GM19239 (cell line): ENCODE measurements around the gene PARP16.

Source experiments
- DNase-seq: peaks from one replicate; pipeline ENCODE4 v3.0.0; 2011; ENCODE audit warnings: low spot score; ENCODE audit not compliant: insufficient read length
- FAIRE-seq: peaks from 2 replicates; lab custom pipeline; 2011; peaks lifted over from hg19 to GRCh38; lab: Jason Lieb, UNC

Gene PARP16

DNA sequence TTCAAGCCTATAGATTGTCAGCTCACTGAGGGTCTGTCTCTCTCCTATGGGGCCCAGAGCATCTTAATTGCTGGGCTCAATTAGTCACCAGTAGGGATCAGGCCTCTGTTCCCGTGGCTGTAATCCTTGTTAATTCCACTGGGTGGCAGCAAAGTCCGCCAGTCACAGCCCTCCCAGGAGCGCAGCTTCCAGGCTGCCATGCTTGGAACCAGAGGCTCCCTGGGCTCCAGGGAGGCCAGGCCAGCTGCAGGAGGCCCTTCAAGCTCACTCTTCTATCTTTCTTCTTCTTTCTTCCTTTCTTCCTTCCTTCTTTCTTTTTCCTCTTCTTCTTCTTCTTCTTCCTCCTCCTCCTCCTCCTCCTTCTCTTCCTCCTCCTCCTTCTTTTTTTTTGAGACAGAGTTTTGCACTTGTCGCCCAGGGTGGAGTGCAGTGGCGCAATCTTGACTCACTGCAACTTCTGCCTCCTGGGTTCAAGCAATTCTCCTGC is 32.2 kb upstream of the PARP16 start:
- DNase-seq (peak; percentile 86), FAIRE-seq (peak; percentile 94)

GRCh38 chr15:65312400-65312916 is 25.8 kb upstream of the PARP16 start:
- FAIRE-seq = no peak
- no peak for DNase-seq

DNA sequence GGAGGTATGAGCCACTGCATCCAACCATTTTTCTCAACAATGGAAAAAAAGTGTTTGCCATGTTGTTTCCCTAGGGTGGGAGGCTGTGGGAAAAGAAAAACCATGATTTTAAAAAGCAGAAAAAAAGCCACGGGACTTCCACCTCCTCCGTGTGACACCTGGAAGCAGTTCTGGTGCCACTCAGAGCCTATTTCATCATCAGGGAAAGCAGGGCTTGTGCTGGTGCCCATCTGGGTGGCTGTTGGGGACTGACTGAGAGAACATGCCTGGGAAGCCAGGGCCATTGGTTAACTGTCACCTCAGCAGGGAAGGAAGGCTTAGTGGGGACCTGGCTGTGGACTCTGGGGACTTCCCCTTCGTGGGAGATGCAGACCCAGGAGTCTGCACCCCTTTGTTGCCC is 25.1 kb upstream of the PARP16 start:
- DNase-seq = no peak

GRCh38 chr15:65310431-65311137 is 23.9 kb upstream of the PARP16 start:
- FAIRE-seq (no peak), DNase-seq (no peak)

More for the DNA sequence above, 25.1 kb upstream of the PARP16 start:
- FAIRE-seq = no peak

GRCh38 chr15:65309882-65310418 is 23.3 kb upstream of the PARP16 start:
- no peak for FAIRE-seq
- DNase-seq = no peak

DNA sequence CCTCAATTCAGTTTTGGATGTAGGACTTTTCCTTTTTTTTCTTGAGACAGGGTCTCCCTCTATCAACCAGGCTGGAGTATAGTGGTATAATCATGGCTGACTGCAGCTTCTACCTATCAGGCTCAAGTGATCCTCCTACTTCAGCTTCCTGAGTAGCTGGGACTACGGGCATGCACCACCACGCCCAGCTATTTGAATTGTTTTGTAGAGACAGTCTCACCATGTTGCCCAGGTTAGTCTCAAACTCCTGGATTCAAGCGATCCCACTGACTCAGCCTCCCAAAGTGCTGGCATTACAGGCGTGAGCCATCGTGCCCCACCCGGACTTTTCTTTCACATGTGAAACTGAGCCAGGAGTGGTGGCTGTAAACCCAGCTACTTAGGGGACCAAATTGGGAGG is 21.3 kb upstream of the PARP16 start:
- FAIRE-seq = no peak
- no peak for DNase-seq

- DNase-seq (no peak), FAIRE-seq (no peak)
These were observed 19.9 kb upstream of the PARP16 start for GRCh38 chr15:65306551-65306950.

DNA sequence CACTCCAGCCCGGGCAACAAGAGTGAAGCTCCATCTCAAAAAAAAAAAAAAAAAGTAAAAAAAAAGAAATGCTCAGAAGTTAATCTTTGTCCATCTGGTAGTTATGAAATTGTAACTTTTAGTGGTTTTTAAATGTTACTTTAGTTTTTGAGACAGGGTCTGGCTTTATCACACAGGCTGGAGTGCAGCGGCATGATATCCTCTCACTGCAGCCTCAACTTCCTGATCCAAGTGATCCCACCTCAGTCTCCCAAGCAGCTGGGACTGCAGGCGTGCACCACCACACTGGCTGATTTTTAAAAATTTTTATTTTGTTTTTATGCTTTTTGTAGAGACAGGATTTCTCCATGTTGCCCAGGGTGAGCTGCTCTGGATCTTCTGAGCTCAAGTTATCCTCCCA is 19.1 kb upstream of the PARP16 start:
- DNase-seq = no peak
- FAIRE-seq = no peak

GRCh38 chr15:65305150-65305758 is 18.6 kb upstream of the PARP16 start:
- DNase-seq (no peak), FAIRE-seq (no peak)

DNA sequence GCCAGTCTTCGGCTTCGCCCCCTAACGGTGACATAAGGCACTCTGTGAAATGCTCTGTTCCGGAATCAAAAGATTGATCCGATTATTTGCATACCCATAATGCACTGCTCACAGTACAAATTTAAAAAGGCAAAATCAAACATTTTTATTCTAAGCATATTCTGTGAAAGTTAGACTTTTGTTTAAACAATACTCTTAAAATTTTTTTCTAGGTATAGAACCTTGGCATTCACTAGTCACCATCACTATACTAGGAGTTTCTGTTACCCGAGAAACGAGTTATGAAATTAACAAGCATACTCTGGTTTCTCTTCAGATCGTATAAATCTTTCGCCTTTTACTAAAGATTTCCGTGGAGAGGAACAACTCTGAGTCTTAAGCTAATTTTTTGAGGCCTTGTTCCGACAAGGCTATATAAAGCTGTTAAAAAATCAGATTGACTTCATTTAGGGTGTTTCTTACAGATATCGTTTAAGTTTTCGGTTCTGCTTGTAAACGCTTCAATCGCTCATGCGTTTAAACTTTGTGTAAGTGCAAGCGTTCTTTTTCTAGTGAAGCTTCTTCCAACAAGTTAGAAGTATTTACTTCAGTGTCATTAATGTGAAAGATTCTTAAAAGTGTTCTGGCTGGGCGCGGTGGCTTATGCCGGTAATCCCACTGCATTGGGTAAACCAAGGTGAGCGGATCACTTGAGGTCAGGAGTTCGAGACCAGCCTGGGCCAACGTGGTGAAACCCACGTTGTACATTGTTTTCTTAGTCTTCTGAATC is 17.9 kb upstream of the PARP16 start, which contains the start of gene RNU5B-1:
Gene RNU5B-1 (plus strand): TSS at position 297 of the 769 bp plus-strand sequence.
- peak; percentile 67 for DNase-seq
- FAIRE-seq = peak; percentile 87

DNA sequence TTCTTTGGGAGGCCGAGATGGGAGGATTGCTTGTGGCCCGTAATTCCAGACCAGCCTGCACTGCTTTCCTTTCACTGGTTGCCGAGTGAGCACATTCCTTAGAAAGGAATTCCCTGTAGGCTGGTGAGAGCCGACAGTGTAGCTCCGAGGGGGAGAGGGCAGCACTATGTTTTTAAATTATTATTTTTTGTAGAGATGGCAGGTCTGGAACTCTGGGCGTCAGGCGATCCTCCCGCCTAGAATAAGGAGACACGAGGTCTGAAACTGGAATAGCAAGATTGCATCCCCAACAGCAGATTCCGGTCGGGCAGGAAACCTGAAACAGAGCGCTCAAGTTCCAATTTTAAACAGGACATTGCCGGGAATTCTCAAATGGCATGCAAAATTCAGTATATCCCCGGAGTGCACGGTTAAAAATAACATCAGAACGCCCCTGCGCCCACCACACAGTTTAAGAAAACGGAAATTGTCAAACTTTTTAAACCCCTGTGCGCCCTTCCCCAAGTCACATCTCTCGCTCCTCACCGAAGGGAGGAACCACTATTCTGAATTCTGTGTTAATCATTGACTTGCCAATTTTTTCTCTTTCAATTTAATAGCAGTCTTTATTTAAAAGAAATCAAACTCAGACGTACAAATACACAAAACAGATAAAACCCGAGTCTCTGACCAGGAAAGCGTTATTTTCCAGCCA is 17.2 kb upstream of the PARP16 start:
- DNase-seq = no peak
- no peak for FAIRE-seq

GRCh38 chr15:65302061-65302460 is 15.4 kb upstream of the PARP16 start:
- no peak for DNase-seq

GRCh38 chr15:65300924-65301441 is 14.3 kb upstream of the PARP16 start:
- no peak for DNase-seq
- FAIRE-seq = no peak

More at GRCh38 chr15:65302061-65302460, 15.4 kb upstream of the PARP16 start:
- no peak for FAIRE-seq

GRCh38 chr15:65298731-65299130 is 12.0 kb upstream of the PARP16 start:
- no peak for FAIRE-seq
- no peak for DNase-seq

GRCh38 chr15:65292938-65293518 is 6.3 kb upstream of the PARP16 start:
- no peak for DNase-seq
- FAIRE-seq = no peak

DNA sequence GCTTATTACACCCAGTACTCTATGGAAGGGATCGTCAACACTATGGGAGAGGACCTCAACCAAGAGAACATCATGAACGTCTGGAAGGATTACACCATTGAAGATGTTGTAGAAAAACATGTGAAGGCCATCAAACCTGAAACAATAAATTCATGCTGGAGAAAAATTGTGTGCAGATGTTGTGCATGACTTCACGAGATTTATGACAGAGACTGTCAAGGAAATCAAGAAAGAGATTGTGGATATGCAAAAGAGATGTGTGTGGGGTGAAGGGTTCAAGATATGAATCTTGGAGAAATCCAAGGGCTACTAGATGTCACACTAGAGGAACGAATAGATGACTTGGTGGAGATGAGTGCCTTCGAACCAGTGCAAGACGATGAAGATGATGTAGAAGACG is 3.5 kb upstream of the PARP16 start:
- DNase-seq = no peak
- no peak for FAIRE-seq

DNA sequence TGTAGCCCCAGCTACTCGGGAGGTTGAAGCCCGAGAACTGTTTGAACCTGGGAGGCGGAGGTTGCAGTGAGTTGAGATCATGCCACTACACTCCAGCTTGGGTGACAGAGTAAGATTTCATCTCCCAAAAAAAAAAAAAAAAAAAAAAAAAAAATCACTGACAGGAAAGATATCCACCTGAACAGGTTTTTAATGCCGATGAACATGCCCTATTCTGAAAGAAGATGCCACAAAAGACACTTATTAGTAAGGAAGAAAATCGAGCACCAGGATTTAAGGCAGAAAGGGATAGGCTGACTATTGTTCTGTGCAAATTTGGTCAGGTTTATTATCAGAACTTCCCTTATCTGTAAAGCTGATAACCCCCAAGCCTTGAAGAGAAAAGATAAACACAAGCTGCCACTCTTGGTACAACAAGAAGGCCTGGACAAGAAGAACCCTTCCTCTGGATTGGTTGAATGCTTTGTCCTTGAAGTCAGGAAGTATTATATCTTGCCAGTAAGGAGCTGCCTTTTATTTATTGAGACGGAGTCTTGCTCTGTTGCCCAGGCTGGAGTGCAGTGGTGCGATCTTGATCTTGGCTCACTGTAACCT is 2.7 kb upstream of the PARP16 start:
- FAIRE-seq (no peak), DNase-seq (no peak)

DNA sequence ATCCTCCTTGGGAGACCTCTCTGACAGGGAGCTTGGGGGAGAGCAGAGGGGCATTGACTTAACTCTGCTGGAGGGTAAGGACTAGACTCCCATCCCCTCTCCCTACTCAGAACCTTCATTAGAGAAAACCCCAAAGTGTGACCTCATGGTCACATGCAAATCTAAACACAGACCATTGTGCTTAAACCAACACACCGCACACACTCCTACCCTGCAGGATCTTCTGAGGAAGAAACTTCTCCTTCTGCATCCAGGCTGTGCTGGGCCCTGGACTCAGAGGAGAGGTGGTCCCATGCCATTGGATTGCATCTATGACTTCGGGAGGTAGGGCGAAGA is 805 bp upstream of the PARP16 start:
- DNase-seq (no peak), FAIRE-seq (no peak)

- DNase-seq (no peak), FAIRE-seq (peak; percentile 78)
These were observed 497 bp downstream of the PARP16 start for GRCh38 chr15:65286069-65286703.
